OCI-LY3 (cell line): ENCODE measurements around the gene SEMG2.

ENCODE experiments used
- H2AFZ ChIP-seq: fragments of 200-600, 300-600 bp; shearing (Covaris generic); 2 replicates; pipeline ENCODE4 v1.6.0; 2014; ENCODE audit warnings: antibody characterized with exemption, low read depth, low read length
- H3K27ac ChIP-seq: fragments of 200-600, 300-600 bp; sonication (generic); 2 replicates; pipeline ENCODE4 v1.5.1; 2014; ENCODE audit warnings: mild to moderate bottlenecking, low read length, moderate library complexity, mixed read lengths
- H3K27me3 ChIP-seq: fragments of 200-600, 300-600 bp; sonication (generic); 2 replicates; pipeline ENCODE4 v1.6.1; 2014; ENCODE audit warnings: low read depth, low read length, mixed read lengths
- H3K36me3 ChIP-seq: fragments of 200-600, 300-600 bp; sonication (generic); replicated peaks from 2 replicates; pipeline ENCODE3; 2014; ENCODE audit warnings: low read depth, low read length, mixed read lengths
- H3K4me1 ChIP-seq: fragments of 300-600, 200-600 bp; sonication (generic); 2 replicates; pipeline ENCODE4 v1.6.1; 2014; ENCODE audit warnings: low read length, mixed read lengths
- H3K4me2 ChIP-seq: fragments of 200-600, 300-600 bp; sonication (generic); 2 replicates; pipeline ENCODE4 v1.6.1; 2014; ENCODE audit warnings: low read length, mixed read lengths
- H3K4me3 ChIP-seq: fragments of 300-600, 200-600 bp; sonication (generic); 2 replicates; pipeline ENCODE4 v1.5.1; 2014; ENCODE audit warnings: antibody characterized with exemption, mild to moderate bottlenecking, low read length, moderate library complexity
- H3K79me2 ChIP-seq: fragments of 300-600, 200-600 bp; shearing (Covaris generic); 2 replicates; pipeline ENCODE4 v1.6.1; 2014; ENCODE audit warnings: mild to moderate bottlenecking, low read length, mixed read lengths
- H3K9ac ChIP-seq: fragments of 300-600, 200-600 bp; shearing (Covaris generic); 2 replicates; pipeline ENCODE4 v1.6.0; 2014; ENCODE audit warnings: mild to moderate bottlenecking, low read length, moderate library complexity
- H3K9me3 ChIP-seq: fragments of 200-600, 300-600 bp; shearing (Covaris generic); 2 replicates; pipeline ENCODE4 v1.6.1; 2014; ENCODE audit warnings: low read length, mixed read lengths; ENCODE audit not compliant: insufficient read depth
- H4K20me1 ChIP-seq: fragments of 200-600, 300-600 bp; sonication (generic); 2 replicates; pipeline ENCODE4 v1.6.1; 2016; ENCODE audit warnings: low read length, mixed read lengths; ENCODE audit not compliant: insufficient read depth
- EZH2phosphoT487 ChIP-seq: fragments of 200-600 bp; shearing (Covaris generic); IDR thresholded peaks from 2 replicates; pipeline ENCODE4 v1.6.1; 2018; ENCODE audit warnings: antibody characterized with exemption, mixed run types, low read depth
- TF ChIP-seq, protein P1 (sequence below): fragments of 200-600, 300-600 bp; sonication (generic); IDR thresholded peaks from 2 replicates; pipeline ENCODE4 v1.5.1; 2014; ENCODE audit warnings: antibody characterized with exemption, low read length, low read depth

SEMG2 gene

DNA sequence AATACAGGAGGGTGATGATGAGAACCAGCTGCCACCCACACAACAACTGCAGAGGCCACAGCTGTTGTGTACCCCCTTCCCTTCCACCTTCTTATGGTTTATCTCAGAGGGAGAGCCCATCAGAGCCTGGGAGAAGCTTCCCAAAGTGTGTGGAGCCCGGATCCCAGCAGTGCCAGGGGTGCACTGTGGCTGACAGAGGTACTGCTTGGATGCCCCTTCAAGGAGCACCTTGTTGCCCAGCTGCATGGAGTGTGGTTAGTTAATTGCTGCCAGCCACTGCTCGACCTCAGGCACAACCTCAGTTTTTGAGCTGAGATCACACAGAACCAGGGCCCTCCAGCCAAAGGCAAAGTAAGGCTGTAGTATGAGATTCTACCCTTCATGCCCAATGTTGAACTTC is 33.5 kb upstream of the SEMG2 start:
- Histone ChIP-seq H3K4me3 (no peak overlapping the region), H3K9me3 (no peaks in the 10 kb centered on the region), H3K27me3 (peaks cover 35% of the 10 kb centered on the region), H3K4me1 (no peaks in the 10 kb centered on the region), H3K79me2 (no peaks in the 10 kb centered on the region), H3K9ac (no peak overlapping the region), H3K27ac (no peak overlapping the region), H4K20me1 (no peaks in the 10 kb centered on the region), H2AFZ (no peak overlapping the region), H3K4me2 (no peak overlapping the region), H3K36me3 (no peaks in the 10 kb centered on the region)
- TF ChIP-seq, protein P1, sequence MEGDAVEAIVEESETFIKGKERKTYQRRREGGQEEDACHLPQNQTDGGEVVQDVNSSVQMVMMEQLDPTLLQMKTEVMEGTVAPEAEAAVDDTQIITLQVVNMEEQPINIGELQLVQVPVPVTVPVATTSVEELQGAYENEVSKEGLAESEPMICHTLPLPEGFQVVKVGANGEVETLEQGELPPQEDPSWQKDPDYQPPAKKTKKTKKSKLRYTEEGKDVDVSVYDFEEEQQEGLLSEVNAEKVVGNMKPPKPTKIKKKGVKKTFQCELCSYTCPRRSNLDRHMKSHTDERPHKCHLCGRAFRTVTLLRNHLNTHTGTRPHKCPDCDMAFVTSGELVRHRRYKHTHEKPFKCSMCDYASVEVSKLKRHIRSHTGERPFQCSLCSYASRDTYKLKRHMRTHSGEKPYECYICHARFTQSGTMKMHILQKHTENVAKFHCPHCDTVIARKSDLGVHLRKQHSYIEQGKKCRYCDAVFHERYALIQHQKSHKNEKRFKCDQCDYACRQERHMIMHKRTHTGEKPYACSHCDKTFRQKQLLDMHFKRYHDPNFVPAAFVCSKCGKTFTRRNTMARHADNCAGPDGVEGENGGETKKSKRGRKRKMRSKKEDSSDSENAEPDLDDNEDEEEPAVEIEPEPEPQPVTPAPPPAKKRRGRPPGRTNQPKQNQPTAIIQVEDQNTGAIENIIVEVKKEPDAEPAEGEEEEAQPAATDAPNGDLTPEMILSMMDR, result no peak
- TF ChIP-seq EZH2phosphoT487, result no peak

DNA sequence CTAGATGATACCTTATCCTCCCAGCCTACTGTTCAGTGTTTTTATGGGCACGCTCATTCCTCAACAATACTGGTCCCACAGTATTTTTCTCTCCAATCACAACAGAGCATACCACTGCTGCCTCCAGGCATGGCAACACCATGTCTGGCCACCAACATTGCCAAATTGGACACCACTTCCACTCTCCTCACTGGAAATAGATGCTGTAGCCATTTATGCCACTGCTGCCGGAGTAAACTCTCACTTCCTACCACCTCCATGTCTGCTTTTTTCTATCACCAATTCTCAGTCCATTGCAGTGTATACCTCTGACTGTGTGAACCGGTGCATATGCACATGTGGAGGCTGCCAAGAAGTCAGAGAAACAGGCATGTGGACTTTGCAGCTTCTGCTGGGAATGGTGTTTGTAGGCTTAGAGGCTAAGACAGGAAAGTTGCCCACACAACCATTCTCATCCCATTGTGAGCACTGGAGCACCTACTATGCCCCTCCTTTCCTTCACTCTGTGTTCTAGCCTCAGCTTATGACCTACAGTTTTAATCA is 32.0 kb upstream of the SEMG2 start:
- TF ChIP-seq EZH2phosphoT487, result no peak
- TF ChIP-seq, protein P1, result no peak
- Histone ChIP-seq H3K27ac (no peak overlapping the region), H3K79me2 (no peaks in the 10 kb centered on the region), H3K9me3 (no peaks in the 10 kb centered on the region), H3K4me2 (no peak overlapping the region), H3K9ac (no peak overlapping the region), H3K36me3 (no peaks in the 10 kb centered on the region), H4K20me1 (no peaks in the 10 kb centered on the region), H2AFZ (no peak overlapping the region), H3K4me3 (no peak overlapping the region), H3K27me3 (peaks cover 38% of the 10 kb centered on the region), H3K4me1 (no peaks in the 10 kb centered on the region)

DNA sequence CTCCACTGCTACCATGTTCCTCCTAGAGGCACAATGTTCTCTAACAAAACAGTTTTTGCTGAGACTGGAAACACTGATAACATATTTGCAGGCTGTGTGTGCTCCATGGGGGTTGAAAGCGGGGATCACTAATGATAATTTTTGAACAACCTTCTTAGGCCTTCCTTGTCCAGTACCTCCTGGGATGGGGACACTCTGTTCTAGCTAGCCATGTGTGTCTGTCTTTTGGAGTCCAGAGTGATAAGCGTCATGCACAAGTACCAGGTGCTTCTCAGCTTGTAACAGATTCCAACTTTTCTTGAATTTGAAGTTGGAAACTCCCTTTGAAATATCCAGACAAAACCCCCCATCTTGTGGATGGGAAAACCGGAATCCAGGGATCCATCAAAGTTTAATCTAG is 31.3 kb upstream of the SEMG2 start:
- Histone ChIP-seq H3K36me3 (no peaks in the 10 kb centered on the region), H2AFZ (no peak overlapping the region), H3K9ac (no peak overlapping the region), H4K20me1 (no peaks in the 10 kb centered on the region), H3K4me1 (no peaks in the 10 kb centered on the region), H3K9me3 (no peaks in the 10 kb centered on the region), H3K27me3 (peaks cover 38% of the 10 kb centered on the region), H3K27ac (no peak overlapping the region), H3K79me2 (no peaks in the 10 kb centered on the region), H3K4me3 (no peak overlapping the region), H3K4me2 (no peak overlapping the region)
- TF ChIP-seq, protein P1, result no peak
- no peak for TF ChIP-seq EZH2phosphoT487

DNA sequence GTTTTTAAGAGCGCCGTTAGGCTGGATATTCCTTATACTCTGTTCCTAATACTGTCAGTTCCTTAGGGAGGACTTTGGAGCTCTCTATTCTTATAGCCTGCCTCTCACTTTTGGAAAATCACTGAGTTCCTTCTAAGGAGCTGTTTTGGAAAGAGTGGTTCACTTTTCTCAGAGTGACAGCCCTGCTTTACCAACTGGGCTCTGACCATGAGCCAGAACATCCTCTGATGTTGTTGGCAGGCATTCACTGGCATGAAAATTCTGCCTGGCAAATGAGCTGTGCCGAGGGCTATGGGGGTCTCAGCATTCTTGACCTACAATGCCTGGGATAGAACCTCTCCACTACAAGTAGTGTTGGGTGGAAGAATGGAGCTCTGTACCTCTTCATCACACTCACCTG is 29.2 kb upstream of the SEMG2 start:
- Histone ChIP-seq H4K20me1 (no peaks in the 10 kb centered on the region), H3K27me3 (peaks cover 28% of the 10 kb centered on the region), H3K36me3 (no peaks in the 10 kb centered on the region), H3K27ac (no peak overlapping the region), H3K4me1 (no peaks in the 10 kb centered on the region), H3K9me3 (no peaks in the 10 kb centered on the region), H3K4me3 (no peak overlapping the region), H3K79me2 (no peaks in the 10 kb centered on the region), H3K4me2 (no peak overlapping the region), H2AFZ (no peak overlapping the region), H3K9ac (no peak overlapping the region)
- TF ChIP-seq, protein P1, result no peak
- TF ChIP-seq EZH2phosphoT487, result no peak
